Measurements from ENCODE around the gene OR8G5.

The OR8G5 gene

GRCh38 chr11:124296016-124296415 is 39.8 kb downstream of the OR8G5 start:
- no peak for DNase-seq (ENCODE audit: extremely low read depth, low read depth)
- H3K4me3 ChIP-seq (replicated peaks; ENCODE audit: low read depth, low read length) = no peak overlapping the region
- no peak for TF ChIP-seq CTCF (IDR thresholded peaks at IDR 0.05; ENCODE audit: low read depth, low read length, missing control alignments)

GRCh38 chr11:124297921-124298320 is 41.7 kb downstream of the OR8G5 start:
- TF ChIP-seq CTCF (IDR thresholded peaks at IDR 0.05; ENCODE audit: low read depth, low read length, missing control alignments) = no peak
- H3K4me3 ChIP-seq (replicated peaks; ENCODE audit: low read depth, low read length) = no peak overlapping the region
- no peak for DNase-seq (ENCODE audit: extremely low read depth, low read depth)

GRCh38 chr11:124301548-124301947 is 45.4 kb downstream of the OR8G5 start:
- no peak for DNase-seq (ENCODE audit: extremely low read depth, low read depth)
- no peak for TF ChIP-seq CTCF (IDR thresholded peaks at IDR 0.05; ENCODE audit: low read depth, low read length, missing control alignments)

GRCh38 chr11:124302347-124303125 is 46.4 kb downstream of the OR8G5 start:
- no peak overlapping the region for H3K4me3 ChIP-seq (replicated peaks; ENCODE audit: low read depth, low read length)
- no peak for TF ChIP-seq CTCF (IDR thresholded peaks at IDR 0.05; ENCODE audit: low read depth, low read length, missing control alignments)
- no peak for DNase-seq (ENCODE audit: extremely low read depth, low read depth)

More at GRCh38 chr11:124301548-124301947, 45.4 kb downstream of the OR8G5 start:
- no peak overlapping the region for H3K4me3 ChIP-seq (replicated peaks; ENCODE audit: low read depth, low read length)

- no peak for DNase-seq (ENCODE audit: extremely low read depth, low read depth)
- no peak overlapping the region for H3K4me3 ChIP-seq (replicated peaks; ENCODE audit: low read depth, low read length)
- no peak for TF ChIP-seq CTCF (IDR thresholded peaks at IDR 0.05; ENCODE audit: low read depth, low read length, missing control alignments)
These were observed 50.9 kb downstream of the OR8G5 start for GRCh38 chr11:124307093-124307492.

GRCh38 chr11:124310721-124311120 is 54.5 kb downstream of the OR8G5 start:
- no peak for DNase-seq (ENCODE audit: extremely low read depth, low read depth)
- no peak overlapping the region for H3K4me3 ChIP-seq (replicated peaks; ENCODE audit: low read depth, low read length)
- TF ChIP-seq CTCF (IDR thresholded peaks at IDR 0.05; ENCODE audit: low read depth, low read length, missing control alignments) = no peak

GRCh38 chr11:124311269-124311668 is 55.1 kb downstream of the OR8G5 start:
- TF ChIP-seq CTCF (IDR thresholded peaks at IDR 0.05; ENCODE audit: low read depth, low read length, missing control alignments) = no peak
- H3K4me3 ChIP-seq (replicated peaks; ENCODE audit: low read depth, low read length) = no peak overlapping the region
- no peak for DNase-seq (ENCODE audit: extremely low read depth, low read depth)

Data from HFF-Myc (cell line).